Measurements from ENCODE around the gene FN1.

GRCh38 chr2:215363039-215363438, 72.8 kb downstream of the FN1 start:
- TF ChIP-seq EZH2phosphoT487 (IDR thresholded peaks at IDR 0.05; ENCODE audit: low read length) (no peak), CTCF (IDR thresholded peaks at IDR 0.05; ENCODE audit: low read length) (no peak)
